ENCODE measurements around the gene CTNND2. TPM values are rescaled to one million over a fixed set of nuclear protein-coding genes. Genes with fewer than 3 reads are reported as not detected.

The CTNND2 gene
- total and polyA plus RNA-seq, 3 donors from 2014 or later = 9.1 to 17.2 (median 11.3) TPM

GRCh38 chr5:10982626-10983025 is 921.6 kb downstream of the CTNND2 start:
- H3K27me3 ChIP-seq = no peaks in the 10 kb centered on the region
- H3K36me3 ChIP-seq (ENCODE audit: low read depth, missing control alignments) = no peaks in the 10 kb centered on the region
- no peak for TF ChIP-seq CTCF (IDR thresholded peaks at IDR 0.05)
- TF ChIP-seq POLR2A (IDR thresholded peaks at IDR 0.05) = no peak
- intact Hi-C loops (cut with DNase I; ENCODE audit: low total_unique reads) = no loop called here
- H3K27ac ChIP-seq = no peak overlapping the region
- DNase-seq = no peak
- H3K4me1 ChIP-seq = no peaks in the 10 kb centered on the region
- 67 to 75% methylated on average over 3 of the region's 3 CpGs for WGBS, 2 donors
- H3K4me3 ChIP-seq = no peak overlapping the region
- H3K9me3 ChIP-seq = no peaks in the 10 kb centered on the region

- H3K27ac ChIP-seq = no peak overlapping the region
- H3K4me3 ChIP-seq = no peak overlapping the region
- no peak for DNase-seq
- 68 to 70% methylated on average over 3 of the region's 3 CpGs for WGBS, 2 donors
- intact Hi-C loops (cut with DNase I; ENCODE audit: low total_unique reads) = no loop called here
- no peaks in the 10 kb centered on the region for H3K36me3 ChIP-seq (ENCODE audit: low read depth, missing control alignments)
- no peaks in the 10 kb centered on the region for H3K27me3 ChIP-seq
- TF ChIP-seq CTCF (IDR thresholded peaks at IDR 0.05) = no peak
- no peak for TF ChIP-seq POLR2A (IDR thresholded peaks at IDR 0.05)
- no peaks in the 10 kb centered on the region for H3K9me3 ChIP-seq
- H3K4me1 ChIP-seq = no peaks in the 10 kb centered on the region
Measured at GRCh38 chr5:10981932-10982331, 922.3 kb downstream of the CTNND2 start.

GRCh38 chr5:10977011-10977410 is 927.2 kb downstream of the CTNND2 start:
- H3K4me3 ChIP-seq = no peak overlapping the region
- H3K9me3 ChIP-seq = no peaks in the 10 kb centered on the region
- no peaks in the 10 kb centered on the region for H3K4me1 ChIP-seq
- no peak for DNase-seq
- no peaks in the 10 kb centered on the region for H3K36me3 ChIP-seq (ENCODE audit: low read depth, missing control alignments)
- no peak overlapping the region for H3K27ac ChIP-seq
- H3K27me3 ChIP-seq = no peaks in the 10 kb centered on the region
- intact Hi-C loops (cut with DNase I; ENCODE audit: low total_unique reads) = no loop called here
- WGBS, 2 donors = 65 to 72% methylated on average over 5 of the region's 5 CpGs
- no peak for TF ChIP-seq CTCF (IDR thresholded peaks at IDR 0.05)
- TF ChIP-seq POLR2A (IDR thresholded peaks at IDR 0.05) = no peak

- Histone ChIP-seq H3K36me3 (ENCODE audit: low read depth, missing control alignments) (no peaks in the 10 kb centered on the region), H3K4me1 (no peaks in the 10 kb centered on the region), H3K27ac (no peak overlapping the region), H3K9me3 (no peaks in the 10 kb centered on the region), H3K4me3 (no peak overlapping the region), H3K27me3 (no peaks in the 10 kb centered on the region)
- 79% methylated on average over 4 of the region's 4 CpGs for WGBS, 2 donors
- no peak for DNase-seq
- TF ChIP-seq POLR2A (IDR thresholded peaks at IDR 0.05) = no peak
- TF ChIP-seq CTCF (IDR thresholded peaks at IDR 0.05) = no peak
- intact Hi-C loops (cut with DNase I; ENCODE audit: low total_unique reads) = no loop called here
Measured at GRCh38 chr5:10975945-10976344, 928.3 kb downstream of the CTNND2 start.

GRCh38 chr5:10974850-10975249 is 929.4 kb downstream of the CTNND2 start:
- DNase-seq = no peak
- no peak overlapping the region for H3K4me3 ChIP-seq
- H3K9me3 ChIP-seq = no peaks in the 10 kb centered on the region
- no peak overlapping the region for H3K27ac ChIP-seq
- H3K27me3 ChIP-seq = no peaks in the 10 kb centered on the region
- 64 to 70% methylated on average over 2 of the region's 2 CpGs for WGBS, 2 donors
- TF ChIP-seq POLR2A (IDR thresholded peaks at IDR 0.05) = no peak
- no peak for TF ChIP-seq CTCF (IDR thresholded peaks at IDR 0.05)
- H3K36me3 ChIP-seq (ENCODE audit: low read depth, missing control alignments) = no peaks in the 10 kb centered on the region
- H3K4me1 ChIP-seq = no peaks in the 10 kb centered on the region
- intact Hi-C loops (cut with DNase I; ENCODE audit: low total_unique reads) = no loop called here
